ENCODE measurements around the gene GALNT7.

Gene GALNT7

GRCh38 chr4:173128199-173128890 is 40.3 kb upstream of the GALNT7 start:
- DNase-seq (ENCODE audit: low read depth), result no peak
- no peak overlapping the region for H3K4me3 ChIP-seq (ENCODE audit: control insufficient read depth, low read depth, low read length)
- no peak for TF ChIP-seq CTCF (IDR thresholded peaks at IDR 0.05; ENCODE audit: control insufficient read depth, insufficient read depth, low read depth, low read length, missing control alignments)

- no peak for TF ChIP-seq CTCF (IDR thresholded peaks at IDR 0.05; ENCODE audit: control insufficient read depth, insufficient read depth, low read depth, low read length, missing control alignments)
- no peak overlapping the region for H3K4me3 ChIP-seq (ENCODE audit: control insufficient read depth, low read depth, low read length)
- DNase-seq (ENCODE audit: low read depth), result no peak
These were observed 37.9 kb upstream of the GALNT7 start for GRCh38 chr4:173130687-173131086.

- no peak for DNase-seq (ENCODE audit: low read depth)
- TF ChIP-seq CTCF (IDR thresholded peaks at IDR 0.05; ENCODE audit: control insufficient read depth, insufficient read depth, low read depth, low read length, missing control alignments), result no peak
- no peak overlapping the region for H3K4me3 ChIP-seq (ENCODE audit: control insufficient read depth, low read depth, low read length)
These were observed 34.2 kb upstream of the GALNT7 start for GRCh38 chr4:173134426-173134825.

- no peak overlapping the region for H3K4me3 ChIP-seq (ENCODE audit: control insufficient read depth, low read depth, low read length)
- DNase-seq (ENCODE audit: low read depth), result no peak
- no peak for TF ChIP-seq CTCF (IDR thresholded peaks at IDR 0.05; ENCODE audit: control insufficient read depth, insufficient read depth, low read depth, low read length, missing control alignments)
These were observed 33.3 kb upstream of the GALNT7 start for GRCh38 chr4:173135241-173135847.

- TF ChIP-seq CTCF (IDR thresholded peaks at IDR 0.05; ENCODE audit: control insufficient read depth, insufficient read depth, low read depth, low read length, missing control alignments), result no peak
- no peak overlapping the region for H3K4me3 ChIP-seq (ENCODE audit: control insufficient read depth, low read depth, low read length)
- DNase-seq (ENCODE audit: low read depth), result no peak
These were observed 30.0 kb upstream of the GALNT7 start for GRCh38 chr4:173138624-173139023.

GRCh38 chr4:173139561-173139960 is 29.1 kb upstream of the GALNT7 start:
- no peak overlapping the region for H3K4me3 ChIP-seq (ENCODE audit: control insufficient read depth, low read depth, low read length)
- DNase-seq (ENCODE audit: low read depth), result no peak
- no peak for TF ChIP-seq CTCF (IDR thresholded peaks at IDR 0.05; ENCODE audit: control insufficient read depth, insufficient read depth, low read depth, low read length, missing control alignments)
